ENCODE results near the gene FKBP8. TPM values are rescaled to one million over a fixed set of nuclear protein-coding genes. Genes with fewer than 3 reads are reported as not detected.

FKBP8 gene
- total RNA-seq, 1 donor from 2014 or later, result 162 TPM

- no peak for DNase-seq (ENCODE audit: low spot score)
These were observed 21.7 kb downstream of the FKBP8 start, which contains the start of gene ELL for GRCh38 chr19:18521692-18522123. Gene ELL, minus strand, starts transcription at chr19:18522070. Its CDS starts 15 bp downstream, at chr19:18522055.

GRCh38 chr19:18520848-18521691, 22.3 kb downstream of the FKBP8 start:
- peak; percentile 70 for DNase-seq (ENCODE audit: low spot score)

- peak; percentile 83 for DNase-seq (ENCODE audit: low spot score)
These were observed 23.2 kb downstream of the FKBP8 start for GRCh38 chr19:18519962-18520847.

- no peak for DNase-seq (ENCODE audit: low spot score)
These were observed 24.7 kb downstream of the FKBP8 start for GRCh38 chr19:18518639-18519038.

- DNase-seq (ENCODE audit: low spot score), result no peak
These were observed 25.8 kb downstream of the FKBP8 start for GRCh38 chr19:18517606-18518005.

GRCh38 chr19:18515959-18516358, 27.4 kb downstream of the FKBP8 start:
- no peak for DNase-seq (ENCODE audit: low spot score)

GRCh38 chr19:18514800-18515682, 28.3 kb downstream of the FKBP8 start:
- DNase-seq (ENCODE audit: low spot score), result peak; percentile 68

- DNase-seq (ENCODE audit: low spot score), result no peak
These were observed 29.5 kb downstream of the FKBP8 start for GRCh38 chr19:18513868-18514267.

GRCh38 chr19:18510216-18510615, 33.2 kb downstream of the FKBP8 start:
- DNase-seq (ENCODE audit: low spot score), result no peak

- no peak for DNase-seq (ENCODE audit: low spot score)
These were observed 34.8 kb downstream of the FKBP8 start for GRCh38 chr19:18508585-18508984.

GRCh38 chr19:18507727-18508440, 35.5 kb downstream of the FKBP8 start:
- no peak for DNase-seq (ENCODE audit: low spot score)

- no peak for DNase-seq (ENCODE audit: low spot score)
These were observed 36.2 kb downstream of the FKBP8 start for GRCh38 chr19:18507021-18507726.

GRCh38 chr19:18506101-18506930, 37.1 kb downstream of the FKBP8 start:
- no peak for DNase-seq (ENCODE audit: low spot score)

- no peak for DNase-seq (ENCODE audit: low spot score)
These were observed 38.3 kb downstream of the FKBP8 start for GRCh38 chr19:18504886-18505610.

GRCh38 chr19:18503971-18504885, 39.1 kb downstream of the FKBP8 start:
- DNase-seq (ENCODE audit: low spot score), result no peak

GRCh38 chr19:18503337-18503970, 39.9 kb downstream of the FKBP8 start:
- DNase-seq (ENCODE audit: low spot score), result no peak

All from ureter (tissue), 1 donor.